Neuronal stem cell (in vitro differentiated cells): ENCODE measurements around the gene THSD7A.

Experiments
- DNase-seq: peaks from one replicate; pipeline ENCODE4 v3.0.0-alpha.2; 2013; ENCODE audit warnings: low spot score
- H2AFZ ChIP-seq: one replicate; pipeline ENCODE4 v1.6.1; 2013; ENCODE audit warnings: mild to moderate bottlenecking, low read length, inconsistent platforms
- H2AK5ac ChIP-seq: 2 replicates; pipeline ENCODE4 v1.6.1; 2013; ENCODE audit warnings: low read depth, mild to moderate bottlenecking, inconsistent platforms, low read length, moderate library complexity, mixed read lengths
- H2BK120ac ChIP-seq: 2 replicates; pipeline ENCODE4 v1.6.1; 2013; ENCODE audit warnings: low read depth, mild to moderate bottlenecking, inconsistent platforms, low read length, moderate library complexity, mixed read lengths
- H2BK12ac ChIP-seq: one replicate; pipeline ENCODE4 v1.6.1; 2013; ENCODE audit warnings: low read length, inconsistent platforms
- H2BK15ac ChIP-seq: 2 replicates; pipeline ENCODE4 v1.6.1; 2013; ENCODE audit warnings: mild to moderate bottlenecking, low read length, inconsistent platforms, mixed read lengths
- H2BK5ac ChIP-seq: one replicate; pipeline ENCODE4 v1.6.1; 2013; ENCODE audit warnings: inconsistent platforms, mild to moderate bottlenecking, low read length, moderate library complexity
- H3K14ac ChIP-seq: one replicate; pipeline ENCODE4 v1.6.1; 2013; ENCODE audit warnings: low read length, inconsistent platforms
- H3K18ac ChIP-seq: 2 replicates; pipeline ENCODE4 v1.6.1; 2013; ENCODE audit warnings: low read length, inconsistent platforms
- H3K23ac ChIP-seq: 2 replicates; pipeline ENCODE4 v1.6.1; 2013; ENCODE audit warnings: low read depth, mild to moderate bottlenecking, mixed read lengths, low read length, inconsistent platforms; ENCODE audit not compliant: poor library complexity
- H3K27ac ChIP-seq: replicated peaks from 3 replicates; pipeline ENCODE4 v1.5.1; 2013; ENCODE audit warnings: low read length, inconsistent platforms
- H3K27me3 ChIP-seq, 3 experiments: 2 replicates each; pipeline ENCODE4 v1.6.1; 2013; ENCODE audit warnings: low read length in 3 of 3, mild to moderate bottlenecking in 2 of 3, inconsistent platforms in 1 of 3, low read depth in 1 of 3, mixed read lengths in 1 of 3, moderate library complexity in 1 of 3; ENCODE audit not compliant: control insufficient read depth in 3 of 3, insufficient read depth in 3 of 3
- H3K36me3 ChIP-seq, 2 donors: replicated peaks in 1 of 2; 2 replicates each; pipeline ENCODE4 v1.6.1; 2013; ENCODE audit warnings: low read length in 2 of 2; ENCODE audit not compliant: control insufficient read depth in 2 of 2, insufficient read depth in 2 of 2
- H3K4ac ChIP-seq: 2 replicates; pipeline ENCODE4 v1.6.1; 2013; ENCODE audit warnings: inconsistent platforms, mild to moderate bottlenecking, low read length, moderate library complexity
- H3K4me1 ChIP-seq, 2 donors: 1 replicate in 1 of 2; 2 replicates in 1 of 2; pipeline ENCODE4 v1.6.1; 2013; ENCODE audit warnings: low read length in 2 of 2, low read depth in 1 of 2; ENCODE audit not compliant: control insufficient read depth in 2 of 2, insufficient read depth in 1 of 2
- H3K4me2 ChIP-seq: one replicate; pipeline ENCODE4 v1.6.1; 2013; ENCODE audit warnings: mild to moderate bottlenecking, low read length, inconsistent platforms; ENCODE audit not compliant: insufficient read depth, poor library complexity, severe bottlenecking
- H3K4me3 ChIP-seq, 2 donors: 2 replicates each; pipeline ENCODE4 v1.5.1; 2013; ENCODE audit warnings: low read length in 2 of 2, mild to moderate bottlenecking in 2 of 2, inconsistent platforms in 1 of 2, moderate library complexity in 1 of 2
- H3K79me1 ChIP-seq: one replicate; pipeline ENCODE4 v1.6.1; 2013; ENCODE audit warnings: low read depth, mild to moderate bottlenecking, inconsistent platforms, low read length, moderate library complexity
- H3K9ac ChIP-seq: one replicate; pipeline ENCODE4 v1.6.1; 2013; ENCODE audit warnings: mild to moderate bottlenecking, low read depth, low read length, inconsistent platforms; ENCODE audit not compliant: poor library complexity
- H3K9me3 ChIP-seq, 2 donors: replicated peaks in 1 of 2; 2 replicates each; pipeline versions ENCODE3 to v1.6.1; 2013; ENCODE audit warnings: low read length in 2 of 2, mild to moderate bottlenecking in 2 of 2, inconsistent platforms in 1 of 2, low read depth in 1 of 2, mixed read lengths in 1 of 2, moderate library complexity in 1 of 2; ENCODE audit not compliant: control insufficient read depth in 2 of 2, insufficient read depth in 1 of 2
- H4K8ac ChIP-seq: one replicate; pipeline ENCODE4 v1.6.1; 2013; ENCODE audit warnings: low read depth, mild to moderate bottlenecking, inconsistent platforms, low read length, moderate library complexity
- H4K91ac ChIP-seq: one replicate; pipeline ENCODE4 v1.6.1; 2013; ENCODE audit warnings: low read length, low read depth, mild to moderate bottlenecking, inconsistent platforms; ENCODE audit not compliant: poor library complexity
- WGBS, 2 donors: extraction: QIAGEN DNeasy Blood & Tissue Kit; methylation state at CpG; one replicate each; pipeline ENCODE4 v1.1.7; 2013; ENCODE audit warnings: missing lambda C conversion rate in 2 of 2, mixed read lengths in 1 of 2; ENCODE audit not compliant: insufficient read length in 2 of 2, insufficient replicate concordance in 1 of 2; ENCODE audit errors: extremely low coverage in 2 of 2; 5-methylcytosine and 5-hydroxymethylcytosine counted together

Gene THSD7A

DNA sequence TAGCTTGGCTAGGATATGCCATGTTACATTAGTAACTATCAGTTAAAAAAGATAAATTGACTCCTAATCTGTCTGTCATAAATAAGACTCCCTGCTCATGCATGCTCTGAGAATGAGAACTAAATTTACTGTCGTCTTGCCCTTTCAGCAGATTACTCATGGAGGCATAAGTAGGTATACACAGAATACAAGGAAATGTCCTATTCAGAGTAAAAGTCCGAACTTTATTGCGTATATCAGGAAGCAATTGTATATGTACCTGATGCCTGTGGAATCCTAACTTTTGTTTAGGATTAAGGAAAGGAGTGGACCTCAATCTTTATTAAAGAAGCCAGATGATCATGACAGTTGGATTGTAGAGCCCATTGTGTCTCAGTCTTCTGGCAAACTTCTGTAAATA lies 118.6 kb downstream of the THSD7A start:
- no peak overlapping the region for H3K14ac ChIP-seq
- H2BK120ac ChIP-seq, result no peak overlapping the region
- H3K4ac ChIP-seq, result no peak overlapping the region
- no peak overlapping the region for H2BK5ac ChIP-seq
- no peak overlapping the region for H2AFZ ChIP-seq
- H3K27ac ChIP-seq, result no peak overlapping the region
- no peak overlapping the region for H2BK12ac ChIP-seq
- H3K4me3 ChIP-seq, result no peak overlapping the region
- no peak for DNase-seq
- H3K23ac ChIP-seq, result no peak overlapping the region
- no peaks in the 10 kb centered on the region for H3K79me1 ChIP-seq
- no peaks in the 10 kb centered on the region for H3K27me3 ChIP-seq
- no peak overlapping the region for H3K4me2 ChIP-seq
- no peak overlapping the region for H4K8ac ChIP-seq
- no peaks in the 10 kb centered on the region for H3K36me3 ChIP-seq
- H3K9ac ChIP-seq, result no peak overlapping the region
- no peak overlapping the region for H3K18ac ChIP-seq
- H3K4me1 ChIP-seq, result no peaks in the 10 kb centered on the region
- no peak overlapping the region for H4K91ac ChIP-seq
- H2AK5ac ChIP-seq, result no peak overlapping the region
- no CpG with 5 or more reads among the region's 3 CpGs for WGBS, 2 donors
- H2BK15ac ChIP-seq, result no peak overlapping the region
- H3K9me3 ChIP-seq, result no peaks in the 10 kb centered on the region

DNA sequence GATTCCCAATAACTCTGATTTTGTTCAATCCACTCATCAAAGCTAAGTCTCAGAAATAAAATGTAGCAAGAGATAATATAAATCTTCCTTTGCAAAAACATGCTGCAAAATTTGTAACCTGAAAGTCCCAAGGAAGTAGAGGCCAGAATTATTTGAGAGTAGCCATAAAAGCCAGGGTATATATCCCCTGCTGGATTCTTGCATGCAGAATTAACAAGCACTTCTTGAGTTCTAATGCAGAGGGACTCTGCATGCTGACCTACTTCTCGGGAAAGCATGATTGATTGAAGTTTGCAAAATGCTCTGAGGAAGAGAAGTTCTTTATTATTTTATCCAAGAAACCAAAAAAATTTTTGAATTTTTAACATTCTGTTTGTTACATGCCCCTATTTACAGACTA lies 121.6 kb downstream of the THSD7A start:
- Histone ChIP-seq H2AK5ac (no peak overlapping the region), H4K8ac (no peak overlapping the region), H3K4me1 (no peaks in the 10 kb centered on the region), H2BK15ac (no peak overlapping the region), H3K27me3 (no peaks in the 10 kb centered on the region), H4K91ac (no peak overlapping the region), H3K9me3 (no peaks in the 10 kb centered on the region), H3K36me3 (no peaks in the 10 kb centered on the region), H3K4me2 (no peak overlapping the region), H2BK120ac (no peak overlapping the region), H2BK5ac (no peak overlapping the region), H3K79me1 (no peaks in the 10 kb centered on the region), H3K27ac (no peak overlapping the region), H3K4ac (no peak overlapping the region), H3K18ac (no peak overlapping the region), H2BK12ac (no peak overlapping the region), H3K14ac (no peak overlapping the region), H3K4me3 (no peak overlapping the region), H3K9ac (no peak overlapping the region), H2AFZ (no peak overlapping the region), H3K23ac (no peak overlapping the region)
- no peak for DNase-seq
- no CpG with 5 or more reads among the region's 1 CpG for WGBS, 2 donors

DNA sequence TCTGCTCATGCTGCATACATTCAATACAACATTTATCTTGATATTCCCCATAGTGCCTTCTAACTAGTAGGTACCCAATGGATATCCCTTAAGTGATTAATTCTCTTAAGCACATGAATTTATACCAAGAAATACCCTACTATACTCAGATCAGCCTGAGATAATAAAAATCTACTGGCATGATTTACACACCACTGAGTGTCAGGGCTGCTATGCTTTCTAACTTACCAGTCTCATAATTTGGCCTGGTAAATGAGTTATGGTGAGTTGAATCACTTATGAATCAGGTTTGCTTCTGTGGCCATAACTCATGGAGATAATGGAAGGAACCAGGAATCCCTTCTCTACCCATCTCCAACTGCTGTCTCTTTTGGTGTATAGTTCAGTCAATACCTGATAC lies 122.8 kb downstream of the THSD7A start:
- no peak overlapping the region for H3K18ac ChIP-seq
- no peak for DNase-seq
- H4K8ac ChIP-seq, result no peak overlapping the region
- H2BK120ac ChIP-seq, result no peak overlapping the region
- no peak overlapping the region for H3K14ac ChIP-seq
- H2BK15ac ChIP-seq, result no peak overlapping the region
- H2AK5ac ChIP-seq, result no peak overlapping the region
- no peak overlapping the region for H3K27ac ChIP-seq
- no peak overlapping the region for H2BK5ac ChIP-seq
- H3K36me3 ChIP-seq, result no peaks in the 10 kb centered on the region
- H4K91ac ChIP-seq, result no peak overlapping the region
- H3K23ac ChIP-seq, result no peak overlapping the region
- no peaks in the 10 kb centered on the region for H3K9me3 ChIP-seq
- no peak overlapping the region for H3K4ac ChIP-seq
- H2BK12ac ChIP-seq, result no peak overlapping the region
- no peak overlapping the region for H3K4me2 ChIP-seq
- H3K4me1 ChIP-seq, result no peaks in the 10 kb centered on the region
- no peaks in the 10 kb centered on the region for H3K79me1 ChIP-seq
- H3K9ac ChIP-seq, result no peak overlapping the region
- no peaks in the 10 kb centered on the region for H3K27me3 ChIP-seq
- H2AFZ ChIP-seq, result no peak overlapping the region
- H3K4me3 ChIP-seq, result no peak overlapping the region

DNA sequence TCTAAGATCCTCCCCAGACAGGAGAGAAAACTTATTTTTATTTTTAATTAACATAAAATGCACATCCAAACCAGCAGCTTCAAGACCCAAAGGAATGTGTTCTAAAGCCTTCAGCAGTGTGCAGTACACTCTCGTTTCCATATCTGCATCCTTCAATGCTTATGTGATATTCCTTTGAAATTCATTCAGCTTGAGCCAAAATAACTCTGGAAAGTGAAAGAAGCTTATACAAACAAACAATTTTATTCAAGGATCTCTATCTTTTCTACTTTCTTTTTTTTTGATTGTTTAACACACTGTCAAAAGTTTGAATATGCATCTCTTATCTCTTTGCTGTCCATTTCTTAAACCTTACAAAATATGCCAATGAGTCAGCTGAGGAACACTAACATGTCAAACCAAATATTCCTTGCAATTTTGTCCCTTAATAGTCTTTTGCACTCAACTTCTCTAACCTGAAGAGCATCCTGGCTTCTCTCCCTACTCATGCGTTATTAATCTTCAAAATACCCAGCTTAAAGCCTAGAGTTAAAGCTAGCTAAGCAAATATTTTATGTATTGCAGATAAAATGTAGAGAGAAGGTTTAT lies 124.3 kb downstream of the THSD7A start:
- no peak overlapping the region for H3K4ac ChIP-seq
- H3K79me1 ChIP-seq, result no peaks in the 10 kb centered on the region
- H2BK5ac ChIP-seq, result no peak overlapping the region
- no peak overlapping the region for H3K4me3 ChIP-seq
- no peak overlapping the region for H3K23ac ChIP-seq
- no peak overlapping the region for H2AFZ ChIP-seq
- H3K9ac ChIP-seq, result no peak overlapping the region
- no peaks in the 10 kb centered on the region for H3K4me1 ChIP-seq
- WGBS, 2 donors, result no CpG with 5 or more reads among the region's 2 CpGs
- H2AK5ac ChIP-seq, result no peak overlapping the region
- DNase-seq, result no peak
- no peak overlapping the region for H2BK120ac ChIP-seq
- H3K9me3 ChIP-seq, result no peaks in the 10 kb centered on the region
- H2BK12ac ChIP-seq, result no peak overlapping the region
- H4K8ac ChIP-seq, result no peak overlapping the region
- no peak overlapping the region for H3K14ac ChIP-seq
- H3K27ac ChIP-seq, result no peak overlapping the region
- no peak overlapping the region for H3K18ac ChIP-seq
- H4K91ac ChIP-seq, result no peak overlapping the region
- H3K36me3 ChIP-seq, result no peaks in the 10 kb centered on the region
- no peak overlapping the region for H3K4me2 ChIP-seq
- H3K27me3 ChIP-seq, result no peaks in the 10 kb centered on the region
- no peak overlapping the region for H2BK15ac ChIP-seq
